MM.1S (cell line): Measurements from ENCODE around the gene TELO2.

Experiments
- DNase-seq: peaks from one replicate; pipeline ENCODE4 v3.0.0-alpha.2; 2015
- H2AFZ ChIP-seq: fragments of 300-600 bp; sonication (generic); 2 replicates; pipeline ENCODE4 v1.6.0; 2016; ENCODE audit warnings: antibody characterized with exemption, low read length
- H3F3A ChIP-seq: fragments of 300-600 bp; sonication (generic); 2 replicates; pipeline ENCODE4 v1.6.1; 2016; ENCODE audit warnings: mild to moderate bottlenecking, antibody characterized with exemption, low read length, moderate library complexity, mixed read lengths; ENCODE audit not compliant: insufficient read depth
- H3K27ac ChIP-seq: fragments of 300-600 bp; sonication (generic); 2 replicates; pipeline ENCODE4 v1.5.1; 2016; ENCODE audit warnings: mild to moderate bottlenecking, low read length
- H3K27me3 ChIP-seq: fragments of 300-600 bp; sonication (generic); replicated peaks from 2 replicates; pipeline ENCODE4 v1.6.0; 2016; ENCODE audit warnings: low read length; ENCODE audit not compliant: insufficient read depth
- H3K36me3 ChIP-seq: fragments of 300-600 bp; sonication (generic); replicated peaks from 2 replicates; pipeline ENCODE4 v1.6.1; 2016; ENCODE audit warnings: mild to moderate bottlenecking, low read length, mixed read lengths; ENCODE audit not compliant: insufficient read depth
- H3K4me1 ChIP-seq: fragments of 300-600 bp; sonication (generic); 2 replicates; pipeline ENCODE4 v1.6.1; 2016; ENCODE audit warnings: low read length, mixed read lengths
- H3K4me2 ChIP-seq: fragments of 300-600 bp; sonication (generic); 2 replicates; pipeline ENCODE4 v1.6.0; 2016; ENCODE audit warnings: low read depth, low read length
- H3K4me3 ChIP-seq: fragments of 300-600 bp; sonication (generic); 2 replicates; pipeline ENCODE4 v1.5.1; 2016; ENCODE audit warnings: low read length, mixed read lengths
- H3K79me2 ChIP-seq: fragments of 300-600 bp; sonication (generic); 2 replicates; pipeline ENCODE4 v1.6.1; 2016; ENCODE audit warnings: mixed run types, low read length, mixed read lengths
- H3K9ac ChIP-seq: fragments of 300-600 bp; sonication (generic); 2 replicates; pipeline ENCODE4 v1.6.1; 2016; ENCODE audit warnings: low read length, mixed read lengths
- H3K9me2 ChIP-seq: fragments of 300-600 bp; sonication (generic); replicated peaks from 2 replicates; pipeline ENCODE4 v1.6.1; 2016; ENCODE audit warnings: mild to moderate bottlenecking, low read length, mixed read lengths; ENCODE audit not compliant: insufficient read depth
- H3K9me3 ChIP-seq: fragments of 300-600 bp; sonication (generic); replicated peaks from 2 replicates; pipeline ENCODE4 v1.6.1; 2016; ENCODE audit warnings: mild to moderate bottlenecking, low read length, mixed read lengths; ENCODE audit not compliant: insufficient read depth
- H4K20me1 ChIP-seq: fragments of 300-600 bp; sonication (generic); 2 replicates; pipeline ENCODE4 v1.6.1; 2016; ENCODE audit warnings: mild to moderate bottlenecking, low read length, moderate library complexity, mixed read lengths; ENCODE audit not compliant: insufficient read depth
- CTCF ChIP-seq: fragments of 300-600 bp; sonication (generic); IDR thresholded peaks from 2 replicates; pipeline ENCODE4 v1.5.1; 2016; ENCODE audit warnings: antibody characterized with exemption, low read length, mixed read lengths
- EZH2 ChIP-seq: fragments of 300-600 bp; sonication (generic); optimal IDR thresholded peaks from 2 replicates; pipeline ENCODE3; 2017; ENCODE audit warnings: low read depth, mild to moderate bottlenecking, antibody characterized with exemption, low read length, mixed read lengths
- EZH2phosphoT487 ChIP-seq: fragments of 300-600 bp; sonication (generic); IDR thresholded peaks from 2 replicates; pipeline ENCODE4 v1.6.1; 2018; ENCODE audit warnings: antibody characterized with exemption, low read length

The TELO2 gene

GRCh38 chr16:1503110-1503955, 10.2 kb downstream of the TELO2 start:
- H3K4me3 ChIP-seq = no peak overlapping the region
- TF ChIP-seq EZH2phosphoT487 (no peak), EZH2 (no peak), CTCF (no peak)
- H4K20me1 ChIP-seq = no peaks in the 10 kb centered on the region
- H3K27ac ChIP-seq = no peak overlapping the region
- no peaks in the 10 kb centered on the region for H3K4me1 ChIP-seq
- H3K79me2 ChIP-seq = no peaks in the 10 kb centered on the region
- H3K36me3 ChIP-seq = peaks cover 2% of the 10 kb centered on the region
- no peaks in the 10 kb centered on the region for H3K9me2 ChIP-seq
- H3K9me3 ChIP-seq = no peaks in the 10 kb centered on the region
- H3K4me2 ChIP-seq = no peak overlapping the region
- no peaks in the 10 kb centered on the region for H3F3A ChIP-seq
- H3K27me3 ChIP-seq = no peaks in the 10 kb centered on the region
- DNase-seq = no peak
- no peak overlapping the region for H2AFZ ChIP-seq
- no peak overlapping the region for H3K9ac ChIP-seq

- no peak overlapping the region for H3K4me3 ChIP-seq
- no peaks in the 10 kb centered on the region for H3K27me3 ChIP-seq
- H3K4me1 ChIP-seq = no peaks in the 10 kb centered on the region
- H3K9me2 ChIP-seq = no peaks in the 10 kb centered on the region
- no peak overlapping the region for H3K9ac ChIP-seq
- H3F3A ChIP-seq = no peaks in the 10 kb centered on the region
- H4K20me1 ChIP-seq = no peaks in the 10 kb centered on the region
- no peaks in the 10 kb centered on the region for H3K79me2 ChIP-seq
- no peak overlapping the region for H3K4me2 ChIP-seq
- no peak for DNase-seq
- H2AFZ ChIP-seq = no peak overlapping the region
- H3K36me3 ChIP-seq = peaks cover 2% of the 10 kb centered on the region
- H3K9me3 ChIP-seq = no peaks in the 10 kb centered on the region
- TF ChIP-seq EZH2 (no peak), EZH2phosphoT487 (no peak), CTCF (no peak)
- H3K27ac ChIP-seq = no peak overlapping the region
Measured at GRCh38 chr16:1505073-1505844, 12.1 kb downstream of the TELO2 start.

GRCh38 chr16:1505912-1506311, 12.8 kb downstream of the TELO2 start:
- Histone ChIP-seq H3K27ac (no peak overlapping the region), H3K36me3 (peaks cover 2% of the 10 kb centered on the region), H3K9me3 (no peaks in the 10 kb centered on the region), H2AFZ (no peak overlapping the region), H3K79me2 (no peaks in the 10 kb centered on the region), H3K27me3 (no peaks in the 10 kb centered on the region), H3K4me3 (no peak overlapping the region), H3F3A (no peaks in the 10 kb centered on the region), H3K4me1 (no peaks in the 10 kb centered on the region), H3K9me2 (no peaks in the 10 kb centered on the region), H3K4me2 (no peak overlapping the region), H4K20me1 (no peaks in the 10 kb centered on the region), H3K9ac (no peak overlapping the region)
- TF ChIP-seq CTCF = no peak
- no peak for TF ChIP-seq EZH2phosphoT487
- no peak for DNase-seq
